Stimulated activated CD8-positive, alpha-beta memory T cell treated with anti-CD3 and anti-CD28 coated beads, Interleukin-4, amount 100 ng/mL, for 4 hours (primary cell): Measurements from ENCODE around the gene ZNF415.
"Not testable (repeated sequence)": the region's sequence is repeated elsewhere in the genome, so short reads cannot be mapped to it uniquely, and the experiment has no call there.

Experiments
- DNase-seq, 2 donors: peaks; one replicate each; pipeline ENCODE4 v3.0.0-alpha.2; 2020; ENCODE audit warnings: low read depth in 2 of 2, low spot score in 1 of 2

The ZNF415 gene

GRCh38 chr19:53132141-53132991 lies at the start of gene ZNF415:
Gene ZNF415, minus strand, starts transcription at chr19:53132910. Its CDS starts 10,234 bp downstream, at chr19:53122676.
- DNase-seq: peak in 1 of 2 donors; percentile 26

- DNase-seq: no peak
Measured at GRCh38 chr19:53182202-53182601, 49.5 kb upstream of the ZNF415 start.

- no peak for DNase-seq
Measured at GRCh38 chr19:53177986-53178385, 45.3 kb upstream of the ZNF415 start.

- no peak for DNase-seq
Measured at GRCh38 chr19:53172889-53173288, 40.2 kb upstream of the ZNF415 start.

GRCh38 chr19:53165691-53166091 lies 33.0 kb upstream of the ZNF415 start:
- DNase-seq: no peak

- no peak for DNase-seq
Measured at GRCh38 chr19:53161123-53161522, 28.4 kb upstream of the ZNF415 start.

GRCh38 chr19:53160350-53160749 lies 27.6 kb upstream of the ZNF415 start:
- no peak for DNase-seq

GRCh38 chr19:53158119-53158656 lies 25.5 kb upstream of the ZNF415 start:
- DNase-seq: no peak

- no peak for DNase-seq
Measured at GRCh38 chr19:53157626-53158025, 24.9 kb upstream of the ZNF415 start.

- DNase-seq: no peak
Measured at GRCh38 chr19:53156850-53157249, 24.1 kb upstream of the ZNF415 start.

GRCh38 chr19:53147645-53148044 lies 14.9 kb upstream of the ZNF415 start:
- no peak for DNase-seq

GRCh38 chr19:53140351-53140750 lies 7.6 kb upstream of the ZNF415 start:
- no peak for DNase-seq

- DNase-seq: no peak
Measured at GRCh38 chr19:53136432-53136831, 3.7 kb upstream of the ZNF415 start.

- DNase-seq: no peak
Measured at GRCh38 chr19:53131727-53132126, 983 bp downstream of the ZNF415 start.

- no peak for DNase-seq
Measured at GRCh38 chr19:53131085-53131590, 1.6 kb downstream of the ZNF415 start.

GRCh38 chr19:53130506-53130905 lies 2.2 kb downstream of the ZNF415 start:
- no peak for DNase-seq

GRCh38 chr19:53126733-53127526 lies 5.8 kb downstream of the ZNF415 start:
- DNase-seq: not testable (repeated sequence)

- no peak for DNase-seq
Measured at GRCh38 chr19:53123400-53123799, 9.3 kb downstream of the ZNF415 start.

- no peak for DNase-seq
Measured at GRCh38 chr19:53112286-53112685, 20.4 kb downstream of the ZNF415 start.

- no peak for DNase-seq
Measured at GRCh38 chr19:53109527-53109926, 23.2 kb downstream of the ZNF415 start.
